Measurements from ENCODE around the gene API5.

DNA sequence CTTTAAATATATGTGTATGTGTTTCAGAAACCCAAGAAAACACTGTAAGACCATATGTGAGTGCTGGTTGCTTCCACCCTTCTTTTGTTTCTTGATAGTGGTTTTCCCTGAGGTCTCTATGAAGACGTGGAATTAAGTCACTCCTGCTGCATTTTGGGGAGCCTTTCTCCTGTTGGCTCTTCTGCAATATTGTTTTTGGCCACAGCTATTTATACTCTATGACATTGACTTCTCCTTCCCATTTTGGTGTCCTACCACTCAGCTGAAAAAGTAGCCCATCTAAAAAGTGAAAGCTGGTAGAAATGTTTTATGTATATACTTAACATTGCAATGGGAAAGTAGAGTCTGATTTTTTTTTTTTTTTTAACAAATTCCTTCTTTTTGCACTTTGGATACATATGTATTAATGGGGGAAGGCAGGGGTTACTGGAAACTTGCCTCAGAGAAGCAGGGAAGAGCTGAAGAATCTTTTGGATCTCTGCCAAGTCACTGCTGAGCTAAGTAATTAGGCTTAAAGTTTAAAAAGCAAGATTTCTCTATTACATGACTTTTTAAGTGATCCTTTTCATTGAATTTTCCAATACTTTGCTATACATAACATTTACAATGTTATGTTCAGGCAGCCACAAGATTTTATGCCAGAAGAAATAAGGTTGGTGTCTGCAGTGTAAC is 48.7 kb downstream of the API5 start:
- TF ChIP-seq, protein P1, sequence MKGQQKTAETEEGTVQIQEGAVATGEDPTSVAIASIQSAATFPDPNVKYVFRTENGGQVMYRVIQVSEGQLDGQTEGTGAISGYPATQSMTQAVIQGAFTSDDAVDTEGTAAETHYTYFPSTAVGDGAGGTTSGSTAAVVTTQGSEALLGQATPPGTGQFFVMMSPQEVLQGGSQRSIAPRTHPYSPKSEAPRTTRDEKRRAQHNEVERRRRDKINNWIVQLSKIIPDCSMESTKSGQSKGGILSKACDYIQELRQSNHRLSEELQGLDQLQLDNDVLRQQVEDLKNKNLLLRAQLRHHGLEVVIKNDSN (CRISPR knock-in tag; IDR thresholded peaks at IDR 0.05): no peak
- TF ChIP-seq E2F1 (CRISPR knock-in tag; IDR thresholded peaks at IDR 0.05) (no peak), CTCF (IDR thresholded peaks at IDR 0.05) (no peak), GRHL2 (CRISPR knock-in tag; IDR thresholded peaks at IDR 0.05; ENCODE audit: insufficient replicate concordance, severe bottlenecking) (no peak), MAX (CRISPR knock-in tag; IDR thresholded peaks at IDR 0.05) (no peak), IRF1 (CRISPR knock-in tag; IDR thresholded peaks at IDR 0.05) (no peak), PREB (CRISPR knock-in tag; IDR thresholded peaks at IDR 0.05; ENCODE audit: borderline replicate concordance) (no peak), JAZF1 (CRISPR knock-in tag; IDR thresholded peaks at IDR 0.05) (no peak), ZSCAN18 (CRISPR knock-in tag; IDR thresholded peaks at IDR 0.05) (no peak), SP1 (CRISPR knock-in tag; conservative IDR thresholded peaks at IDR 0.05) (no peak)

Data from WTC11 (cell line).